Activated T-cell treated with anti-CD3 and anti-CD28 coated beads for 4 hours (primary cell): ENCODE results near the gene SAPCD2.

Source experiments
- DNase-seq: peaks from one replicate; pipeline ENCODE4 v3.0.0-alpha.2; 2020

SAPCD2 gene

DNA sequence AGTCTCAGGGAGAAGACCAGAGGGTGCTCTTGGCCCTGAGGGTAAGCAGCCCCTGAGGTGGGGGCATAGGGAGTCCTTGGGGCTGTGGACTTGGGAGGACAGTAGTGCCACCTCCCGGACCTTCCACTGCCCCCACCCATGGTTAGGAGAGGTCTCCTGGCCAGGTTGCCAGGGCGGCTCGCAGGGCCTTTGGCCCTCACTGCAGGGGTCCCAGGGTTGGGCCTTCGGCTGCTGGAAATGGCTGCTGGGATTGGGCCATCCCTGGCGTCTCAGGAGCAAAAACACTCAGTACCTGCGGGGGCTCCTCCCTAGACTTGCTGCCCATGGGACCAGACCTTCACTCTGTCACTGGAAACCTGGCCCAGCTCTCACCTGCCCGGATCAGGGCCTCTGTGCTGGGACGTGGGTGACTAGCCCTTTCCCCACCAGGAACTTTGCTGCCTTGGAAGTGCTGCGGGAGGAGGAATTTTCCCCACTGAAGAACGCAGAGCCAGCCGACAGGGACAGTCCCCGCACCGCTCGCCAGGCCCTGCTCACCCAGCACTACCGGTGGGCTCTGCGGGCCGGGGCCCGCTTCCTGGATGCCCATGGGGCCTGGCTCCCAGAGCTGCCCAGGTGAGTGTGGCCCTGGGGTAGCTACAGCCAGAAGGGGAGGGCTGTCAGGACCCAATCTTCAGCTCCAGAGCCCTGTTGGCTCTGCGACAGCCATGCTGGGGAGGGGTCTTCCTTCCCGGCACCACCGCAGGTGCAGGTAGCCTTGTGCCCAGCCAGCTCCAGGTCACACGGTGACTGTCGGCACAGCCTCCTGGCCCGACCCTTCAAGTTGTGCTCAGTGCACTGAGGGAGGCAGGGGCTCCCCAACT lies 10.1 kb upstream of the SAPCD2 start:
- no peak for DNase-seq

DNA sequence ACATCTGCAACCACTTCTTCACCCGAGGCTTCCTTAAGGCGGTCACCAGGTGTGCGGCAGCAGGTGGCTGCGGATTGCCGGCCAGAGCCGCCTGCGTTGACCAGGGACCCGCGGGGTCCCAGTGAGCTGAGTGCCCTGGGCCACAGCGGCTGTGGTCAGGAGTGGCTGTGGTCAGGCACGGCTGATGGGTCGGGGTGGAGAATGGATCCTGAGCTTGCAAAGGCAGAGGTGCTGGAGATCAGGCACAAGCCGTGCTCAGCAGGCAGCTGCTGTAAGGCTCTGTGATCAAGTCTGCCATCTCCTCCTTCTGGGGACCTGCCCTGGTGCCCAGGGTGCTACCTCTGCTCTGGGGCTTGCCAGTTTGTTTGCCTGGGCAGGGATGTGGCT lies 9.0 kb upstream of the SAPCD2 start:
- no peak for DNase-seq

DNA sequence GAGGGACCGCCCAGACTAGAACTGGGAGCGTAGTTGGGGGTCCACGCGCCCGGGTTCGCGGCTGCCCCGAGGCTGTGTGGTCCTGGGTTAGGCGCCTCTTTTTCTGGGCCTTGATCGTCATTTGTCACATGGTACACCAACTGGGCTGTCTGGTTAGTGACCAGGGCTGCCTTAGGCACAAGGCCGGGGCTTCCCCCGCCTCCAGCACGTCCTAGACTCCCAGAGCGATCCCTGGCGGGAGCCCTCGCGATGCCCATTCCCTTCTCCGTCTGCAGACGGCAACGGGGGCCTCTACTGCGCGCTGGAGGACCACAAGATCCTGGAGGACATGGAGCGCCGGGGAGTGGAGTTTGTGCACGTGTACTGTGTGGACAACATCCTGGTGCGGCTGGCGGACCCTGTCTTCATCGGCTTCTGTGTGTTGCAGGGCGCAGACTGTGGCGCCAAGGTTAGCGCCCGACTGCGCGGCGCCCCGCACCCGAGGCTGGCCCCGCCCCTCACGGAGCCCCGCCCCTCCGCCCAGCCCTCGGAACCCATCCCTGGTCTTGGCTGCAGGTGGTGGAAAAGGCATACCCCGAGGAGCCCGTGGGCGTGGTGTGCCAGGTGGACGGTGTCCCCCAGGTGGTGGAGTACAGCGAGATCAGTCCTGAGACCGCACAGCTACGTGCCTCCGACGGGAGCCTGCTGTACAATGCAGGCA lies 8.5 kb upstream of the SAPCD2 start:
- no peak for DNase-seq

DNA sequence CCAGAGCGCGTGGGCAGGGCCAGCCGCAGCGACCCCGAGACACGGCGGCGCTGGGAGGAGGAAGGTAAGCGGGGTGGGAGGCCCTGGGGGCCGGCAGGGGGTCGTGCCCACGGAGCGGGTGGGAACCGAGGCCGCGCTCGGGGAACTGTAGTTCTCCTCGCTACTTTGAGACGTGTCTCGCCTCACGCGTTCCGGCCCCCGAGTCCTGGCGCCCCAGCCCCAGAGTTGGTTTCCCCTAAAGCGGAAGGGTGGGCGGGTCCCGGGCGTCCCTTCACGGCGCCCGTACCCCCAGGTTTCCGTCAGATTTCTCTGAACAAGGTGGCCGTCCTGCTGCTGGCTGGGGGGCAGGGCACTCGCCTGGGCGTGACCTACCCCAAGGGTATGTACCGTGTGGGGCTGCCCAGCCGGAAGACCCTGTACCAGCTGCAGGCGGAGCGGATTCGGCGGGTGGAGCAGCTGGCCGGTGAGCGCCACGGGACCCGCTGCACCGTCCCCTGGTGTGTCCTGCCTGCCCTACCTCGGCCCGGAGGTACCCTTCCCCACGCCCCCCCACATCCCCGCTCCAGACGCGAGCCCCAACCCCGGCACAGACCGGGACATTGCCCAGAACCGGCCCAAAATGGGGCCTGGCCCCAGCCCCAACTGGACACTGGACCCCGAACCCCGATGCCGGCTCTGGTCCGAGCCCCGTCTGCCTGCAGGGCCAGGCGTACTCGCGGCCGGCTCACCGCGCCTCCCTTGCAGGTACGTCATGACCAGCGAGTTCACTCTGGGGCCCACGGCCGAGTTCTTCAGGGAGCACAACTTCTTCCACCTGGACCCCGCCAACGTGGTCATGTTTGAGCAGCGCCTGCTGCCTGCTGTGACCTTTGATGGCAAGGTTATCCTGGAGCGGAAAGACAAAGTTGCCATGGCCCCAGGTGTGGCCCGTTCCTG lies 7.7 kb upstream of the SAPCD2 start:
- no peak for DNase-seq

DNA sequence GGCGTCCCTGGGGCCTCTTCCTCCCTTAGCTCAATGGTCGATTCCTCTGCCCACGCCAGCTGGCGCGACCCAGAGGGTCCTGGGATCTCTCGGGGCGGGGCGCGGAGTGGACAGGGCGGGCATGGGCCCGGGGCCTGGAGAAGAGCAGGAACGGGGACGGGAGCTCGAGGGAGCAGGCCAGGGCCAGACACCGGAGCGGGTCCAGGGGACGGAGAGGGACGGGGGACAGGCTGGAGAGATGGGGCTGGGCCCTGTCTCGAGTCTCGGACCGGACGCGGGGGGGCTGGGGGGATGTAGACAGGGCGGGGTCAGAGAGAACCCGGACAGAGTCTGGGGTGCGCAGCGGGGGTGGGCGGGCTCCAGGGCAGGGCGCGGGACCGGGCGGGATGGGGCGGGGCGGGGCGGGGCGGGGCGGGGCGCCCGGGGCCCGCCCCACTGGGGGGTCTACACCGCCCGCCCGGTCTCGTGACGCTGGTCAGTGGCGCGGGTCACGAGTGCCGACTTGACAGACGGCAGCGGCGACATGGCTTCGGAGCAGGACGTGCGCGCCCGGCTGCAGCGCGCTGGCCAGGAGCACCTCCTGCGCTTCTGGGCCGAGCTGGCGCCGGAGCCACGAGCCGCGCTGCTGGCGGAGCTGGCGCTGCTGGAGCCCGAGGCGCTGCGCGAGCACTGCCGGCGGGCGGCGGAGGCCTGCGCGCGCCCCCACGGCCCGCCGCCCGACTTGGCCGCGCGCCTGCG lies 6.8 kb upstream of the SAPCD2 start, which contains the start of gene UAP1L1:
Gene UAP1L1 (plus strand): TSS at position 508 of the 738 bp plus-strand sequence. CDS start 16 bp downstream, at position 524.
- peak; percentile 29 for DNase-seq

DNA sequence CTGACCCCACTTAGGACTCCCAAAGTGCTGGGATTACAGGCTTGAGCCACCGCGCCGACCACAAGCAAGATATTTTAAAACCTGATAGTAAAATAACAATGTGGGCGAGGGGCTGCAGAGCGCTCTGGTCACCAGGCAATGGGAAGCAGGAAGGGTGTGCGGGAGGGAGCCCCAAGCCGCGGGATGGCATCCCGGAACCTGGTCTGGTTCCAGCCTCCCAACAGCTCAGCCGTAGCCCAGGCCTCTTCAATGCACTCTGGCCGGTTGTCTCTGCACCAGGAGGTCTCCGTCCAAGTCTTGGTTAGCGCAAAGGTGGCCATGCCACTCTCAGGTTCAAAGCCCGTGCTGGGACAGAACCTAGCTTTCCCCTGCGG lies 6.3 kb upstream of the SAPCD2 start:
- DNase-seq, result no peak

GRCh38 chr9:137075275-137075775 lies 5.0 kb upstream of the SAPCD2 start:
- no peak for DNase-seq

DNA sequence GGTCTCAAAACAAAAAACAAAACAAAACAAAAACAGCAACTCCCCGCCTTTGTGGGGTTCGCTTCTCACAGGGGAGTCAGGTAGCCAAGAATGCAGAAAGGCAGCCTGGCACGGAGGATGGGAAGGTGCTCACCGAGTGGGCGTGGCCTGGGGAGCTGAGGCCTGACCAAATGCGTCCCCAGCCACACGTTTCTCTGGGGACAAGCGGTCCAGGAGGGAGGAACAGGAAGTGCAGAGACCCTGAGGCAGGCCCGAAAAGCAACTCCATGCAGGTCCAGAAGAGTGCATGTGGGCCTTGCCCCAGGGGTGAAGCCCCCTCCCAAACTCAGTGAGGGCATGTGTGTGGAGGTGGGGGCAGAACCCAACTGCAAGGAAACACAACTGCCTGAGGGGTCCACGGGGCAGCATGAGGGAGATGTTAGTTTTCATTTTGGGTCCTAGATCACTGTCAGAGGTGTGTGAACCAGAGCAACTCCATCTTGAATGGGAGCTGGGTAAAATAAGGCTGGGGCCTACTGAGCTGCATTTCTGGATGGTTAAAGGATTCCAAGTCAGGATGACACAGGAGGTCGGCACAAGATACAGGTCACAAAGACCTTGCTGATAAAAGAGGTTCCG lies 4.4 kb upstream of the SAPCD2 start:
- no peak for DNase-seq

- no peak for DNase-seq
These were observed 3.6 kb upstream of the SAPCD2 start for GRCh38 chr9:137073992-137074399.

DNA sequence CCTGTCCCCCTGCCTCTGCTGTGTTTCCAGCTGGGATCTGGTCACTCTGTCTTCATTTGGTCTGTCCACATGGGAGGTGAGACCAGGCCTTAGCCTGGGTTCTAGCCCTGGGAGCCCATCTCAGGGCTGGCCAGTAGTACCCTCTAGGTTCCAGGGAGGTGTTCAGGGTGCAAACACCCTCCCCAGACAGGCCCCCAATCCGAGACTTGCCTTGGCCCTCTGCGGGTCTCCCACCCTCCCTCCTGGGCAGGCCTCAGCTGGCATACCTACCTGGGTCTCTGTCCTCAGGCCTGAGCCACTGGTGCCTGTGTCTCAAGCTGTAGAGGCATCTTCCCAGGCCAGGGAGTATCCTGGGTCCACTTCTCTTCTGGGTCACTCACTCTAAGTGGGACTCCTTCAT lies 925 bp upstream of the SAPCD2 start:
- DNase-seq, result no peak

DNA sequence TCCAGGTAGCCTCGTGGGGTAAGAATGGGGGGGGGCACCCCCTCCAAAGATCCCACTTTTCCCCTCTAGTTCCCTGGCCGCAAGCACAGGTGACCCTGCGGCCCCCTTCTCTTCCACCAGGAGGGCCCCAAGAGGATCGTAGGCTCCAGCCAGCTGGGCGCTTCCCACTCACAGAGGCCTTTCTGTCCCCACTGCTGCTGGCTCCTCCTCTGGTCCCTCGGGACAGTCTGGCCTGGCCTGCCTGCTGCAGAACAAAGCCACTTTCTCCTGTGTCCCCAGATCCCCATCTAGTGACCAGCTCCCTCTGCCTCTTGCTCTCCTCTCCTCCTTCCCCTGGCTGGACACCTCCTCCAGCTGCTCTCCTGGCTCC lies 534 bp upstream of the SAPCD2 start:
- DNase-seq, result no peak

- DNase-seq, result no peak
These were observed 757 bp downstream of the SAPCD2 start for GRCh38 chr9:137069508-137070091.

GRCh38 chr9:137068539-137069507 lies 1.5 kb downstream of the SAPCD2 start:
- no peak for DNase-seq

DNA sequence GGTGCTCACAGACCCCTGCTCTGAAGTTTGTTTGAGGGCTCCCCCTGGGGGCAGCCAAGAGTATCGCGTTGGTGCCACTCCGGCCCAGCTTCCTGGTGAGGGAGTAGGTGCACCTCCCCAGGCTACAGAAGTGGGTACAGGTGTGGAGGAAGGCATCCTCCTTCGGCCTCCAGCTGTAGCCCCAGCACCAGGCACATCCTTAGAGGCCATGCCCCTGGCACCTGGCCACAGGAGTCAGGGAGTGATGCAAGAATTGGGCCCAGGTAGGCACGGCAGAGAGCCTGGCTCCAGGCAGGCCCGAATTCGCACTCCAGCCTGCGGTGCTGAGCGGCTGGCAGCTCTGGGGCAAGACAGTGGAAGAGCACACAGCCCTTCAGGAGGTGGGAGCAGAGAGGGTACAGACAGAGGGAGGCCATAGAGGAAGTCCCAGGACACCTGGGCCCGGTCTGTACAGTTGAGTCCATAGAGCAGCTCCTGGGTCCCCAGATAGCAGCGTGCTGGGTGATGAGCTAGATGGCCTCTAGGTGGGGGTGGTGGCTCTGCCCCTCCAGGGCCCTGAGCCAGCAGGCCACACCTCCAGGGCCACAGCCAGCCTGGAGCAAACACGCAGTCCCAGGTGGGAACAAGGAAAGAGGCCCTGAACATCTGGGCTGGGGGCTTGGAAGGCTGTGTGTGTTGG lies 2.4 kb downstream of the SAPCD2 start:
- DNase-seq, result peak; percentile 77

GRCh38 chr9:137066096-137066861 lies 4.1 kb downstream of the SAPCD2 start:
- no peak for DNase-seq

DNA sequence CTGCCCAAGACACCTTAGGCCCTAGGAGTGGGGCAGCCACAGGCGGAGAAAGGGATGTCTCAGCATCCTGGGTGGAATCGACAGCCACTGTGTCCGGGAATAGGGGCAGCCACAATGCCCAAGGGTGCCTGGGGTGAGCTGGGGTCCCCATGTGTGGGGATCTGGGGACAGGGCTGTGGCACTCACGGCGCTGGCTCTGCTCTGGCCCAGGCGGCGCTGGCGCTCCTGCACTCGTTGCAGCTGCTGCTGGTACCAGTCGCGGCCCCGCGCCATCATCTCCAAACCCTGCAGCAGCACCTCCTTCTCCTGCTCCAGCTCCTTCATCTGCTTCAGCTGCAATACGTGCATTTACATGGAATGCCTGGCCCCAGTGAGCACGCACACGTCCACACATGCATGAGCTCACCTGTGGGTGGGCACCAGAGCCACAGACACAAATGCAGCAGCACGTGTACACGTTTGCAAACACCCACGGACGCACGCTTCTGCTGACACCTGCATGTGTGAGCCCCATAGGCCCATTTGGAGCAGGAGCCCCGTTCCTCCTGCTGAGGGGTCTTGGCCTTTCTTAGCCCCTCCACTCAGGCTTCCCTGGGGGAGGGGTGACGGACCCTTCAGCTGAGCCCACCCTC lies 4.9 kb downstream of the SAPCD2 start:
- DNase-seq, result no peak

GRCh38 chr9:137064880-137065164 lies 5.5 kb downstream of the SAPCD2 start:
- no peak for DNase-seq
